ENCODE data around the gene CNRIP1. TPM values are rescaled to one million over a fixed set of nuclear protein-coding genes. Genes with fewer than 3 reads are reported as not detected.

The CNRIP1 gene
- total RNA-seq, 1 experiment from 2014 or later: not detected

GRCh38 chr2:68283419-68283812, 36.3 kb downstream of the CNRIP1 start:
- no TSS peak for BruUV-seq (replicated peaks)
- ChIA-PET CTCF (interaction anchor here (0.6 to 3.2 kb wide), 9 partner anchors 8 to 660 kb away, joined by 3 to 19 read pairs (median 4); partner anchors contain the start of gene PNO1), RAD21 (ENCODE audit: low non-redundant PET in 1 of 2, low total read pairs in 2 of 2, uncharacterized antibody in 2 of 2, unreplicated experiment in 2 of 2) (interaction anchor here in 1 of 2 experiments (1.0 kb wide), 1 partner anchor 161 kb away, joined by 4 read pairs; no protein-coding TSS in a partner anchor), POLR2A (no interaction called here)
- Histone ChIP-seq H2AFZ (ENCODE audit: low read depth, low read length, poor library complexity, severe bottlenecking) (no peak overlapping the region), H4K20me1 (ENCODE audit: insufficient read depth) (no peaks in the 10 kb centered on the region), H3K27ac (ENCODE audit: low read depth, low read length) (no peak overlapping the region), H3K9me2 (ENCODE audit: insufficient read depth) (no peaks in the 10 kb centered on the region), H3K9ac (ENCODE audit: low read length) (no peak overlapping the region), H3K36me3 (ENCODE audit: control insufficient read depth in 1 of 2, insufficient read depth in 2 of 2, low read length in 2 of 2) (no peaks in the 10 kb centered on the region), H3K79me2 (ENCODE audit: insufficient read depth, low read length) (no peaks in the 10 kb centered on the region), H3K27me3 (ENCODE audit: insufficient read depth, low read length) (peaks cover 20% of the 10 kb centered on the region), H3K4me1 (ENCODE audit: control insufficient read depth in 1 of 2, insufficient read depth in 2 of 2, low read length in 2 of 2) (no peaks in the 10 kb centered on the region), H3K4me2 (ENCODE audit: low read length) (no peak overlapping the region), H3K4me3 (replicated peaks in 1 of 2; ENCODE audit: low read depth in 1 of 2, low read length in 2 of 2) (no peak overlapping the region), H3K9me3 (ENCODE audit: control insufficient read depth in 1 of 2, insufficient read depth in 1 of 2, low read depth in 1 of 2, low read length in 2 of 2) (no peaks in the 10 kb centered on the region)
- no peak for ATAC-seq
- no peak for DNase-seq (ENCODE audit: low read depth, low spot score)
- intact Hi-C loops (cut with micrococcal nuclease): loop anchor here (2.0 to 10.0 kb wide), 3 partner anchors 161 to 231 kb away; no protein-coding TSS in a partner anchor
- no peak for TF ChIP-seq ATF3 (IDR thresholded peaks at IDR 0.05)
- no peak for TF ChIP-seq RAD21 (IDR thresholded peaks at IDR 0.05; ENCODE audit: low read depth)
- no peak for TF ChIP-seq EGR1 (IDR thresholded peaks at IDR 0.05; ENCODE audit: low read depth)
- no peak for TF ChIP-seq EZH2phosphoT487 (IDR thresholded peaks at IDR 0.05; ENCODE audit: borderline replicate concordance)
- no peak for TF ChIP-seq CBX3 (IDR thresholded peaks at IDR 0.05; ENCODE audit: low read depth)

GRCh38 chr2:68282811-68283418, 36.8 kb downstream of the CNRIP1 start:
- H3K27ac ChIP-seq (ENCODE audit: low read depth, low read length): no peak overlapping the region
- H4K20me1 ChIP-seq (ENCODE audit: insufficient read depth): no peaks in the 10 kb centered on the region
- DNase-seq (ENCODE audit: low read depth, low spot score) (peak; percentile 33), ATAC-seq (peak; percentile 77)
- BruUV-seq (replicated peaks): no TSS peak
- no peaks in the 10 kb centered on the region for H3K36me3 ChIP-seq (ENCODE audit: control insufficient read depth in 1 of 2, insufficient read depth in 2 of 2, low read length in 2 of 2)
- H3K4me2 ChIP-seq (ENCODE audit: low read length): no peak overlapping the region
- intact Hi-C loops (cut with micrococcal nuclease): loop anchor here (2.0 to 10.0 kb wide), 3 partner anchors 160 to 231 kb away; no protein-coding TSS in a partner anchor
- H3K27me3 ChIP-seq (ENCODE audit: insufficient read depth, low read length): peaks cover 20% of the 10 kb centered on the region
- no peaks in the 10 kb centered on the region for H3K4me1 ChIP-seq (ENCODE audit: control insufficient read depth in 1 of 2, insufficient read depth in 2 of 2, low read length in 2 of 2)
- H3K4me3 ChIP-seq (replicated peaks in 1 of 2; ENCODE audit: low read depth in 1 of 2, low read length in 2 of 2): no peak overlapping the region
- RAD21 ChIA-PET (ENCODE audit: low non-redundant PET in 1 of 2, low total read pairs in 2 of 2, uncharacterized antibody in 2 of 2, unreplicated experiment in 2 of 2): interaction anchor here in 1 of 2 experiments (1.0 kb wide), 1 partner anchor 160 kb away, joined by 4 read pairs; no protein-coding TSS in a partner anchor
- TF ChIP-seq CBX3 (IDR thresholded peaks at IDR 0.05; ENCODE audit: low read depth): no peak
- TF ChIP-seq CTCF (IDR thresholded peaks at IDR 0.05 in 2 of 3, conservative IDR thresholded peaks at IDR 0.05 in 1 of 3; ENCODE audit: borderline replicate concordance in 1 of 3, insufficient read depth in 1 of 3, low read depth in 2 of 3, low read length in 2 of 3): peak; percentile 69 to 75 (median 72)
- no peak for TF ChIP-seq JUND (IDR thresholded peaks at IDR 0.05)
- TF ChIP-seq MAX (IDR thresholded peaks at IDR 0.05): 0 out of 2 replicates have a peak, but pooled peaks have one; percentile 12
- TF ChIP-seq ZFX (IDR thresholded peaks at IDR 0.05): no peak
- no peak for TF ChIP-seq CEBPB (IDR thresholded peaks at IDR 0.05; ENCODE audit: low read depth)
- no peak for TF ChIP-seq POLR2A (IDR thresholded peaks at IDR 0.05; ENCODE audit: borderline replicate concordance, extremely low read depth, insufficient read depth, insufficient read length)
- TF ChIP-seq RAD21 (IDR thresholded peaks at IDR 0.05; ENCODE audit: low read depth): peak; percentile 70
- H3K79me2 ChIP-seq (ENCODE audit: insufficient read depth, low read length): no peaks in the 10 kb centered on the region
- H2AFZ ChIP-seq (ENCODE audit: low read depth, low read length, poor library complexity, severe bottlenecking): no peak overlapping the region
- no peaks in the 10 kb centered on the region for H3K9me2 ChIP-seq (ENCODE audit: insufficient read depth)
- CTCF ChIA-PET: interaction anchor here (0.5 to 3.2 kb wide), 9 partner anchors 9 to 661 kb away, joined by 3 to 19 read pairs (median 4); partner anchors contain the start of gene PNO1
- POLR2A ChIA-PET: no interaction called here
- no peak overlapping the region for H3K9ac ChIP-seq (ENCODE audit: low read length)
- H3K9me3 ChIP-seq (ENCODE audit: control insufficient read depth in 1 of 2, insufficient read depth in 1 of 2, low read depth in 1 of 2, low read length in 2 of 2): no peaks in the 10 kb centered on the region
